ENCODE data around the gene STPG4. TPM values are rescaled to one million over a fixed set of nuclear protein-coding genes. Genes with fewer than 3 reads are reported as not detected.
A peak's percentile ranks its signal among the peaks of the same experiment; 100 is the strongest.

Gene STPG4
- total RNA-seq, 1 experiment from 2014 or later: not detected

DNA sequence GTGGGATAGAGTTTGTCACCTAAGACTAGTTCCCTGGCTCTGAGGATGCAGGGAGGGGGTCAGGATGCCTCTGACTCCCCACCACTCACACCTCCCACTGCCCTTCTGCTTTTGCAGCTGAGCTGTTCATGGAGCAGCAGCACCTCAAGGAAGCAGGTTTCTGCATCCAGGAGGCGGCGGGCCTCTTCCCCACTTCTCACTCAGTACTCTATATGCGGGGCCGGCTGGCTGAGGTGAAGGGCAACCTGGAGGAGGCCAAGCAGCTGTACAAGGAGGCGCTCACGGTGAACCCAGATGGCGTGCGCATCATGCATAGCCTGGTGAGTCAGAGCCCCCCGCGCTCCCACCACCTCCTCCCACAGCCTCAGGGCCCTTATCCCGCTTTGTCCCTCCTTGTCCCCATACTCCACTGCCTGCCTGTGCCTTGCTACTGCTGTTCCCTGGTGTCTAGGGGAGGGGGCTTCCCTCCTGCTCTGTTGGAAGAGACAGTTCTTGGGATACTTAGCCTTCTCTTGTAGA lies 94.4 kb downstream of the STPG4 start:
- TF ChIP-seq CTCF (IDR thresholded peaks at IDR 0.05; ENCODE audit: unreplicated experiment): no peak
- H3K4me1 Mint-ChIP-seq (ENCODE audit: insufficient read depth, unreplicated experiment): peaks cover 6% of the 10 kb centered on the region
- H3K36me3 Mint-ChIP-seq (ENCODE audit: insufficient read depth, unreplicated experiment): peaks cover 36% of the 10 kb centered on the region
- intact Hi-C loops (cut with micrococcal nuclease): no loop called here
- no peaks in the 10 kb centered on the region for H3K9me3 Mint-ChIP-seq (ENCODE audit: unreplicated experiment)
- H3K4me3 Mint-ChIP-seq (ENCODE audit: unreplicated experiment): no peak overlapping the region
- DNase-seq (ENCODE audit: unreplicated experiment): no peak
- H3K27ac Mint-ChIP-seq (ENCODE audit: low read depth, unreplicated experiment): no peak overlapping the region
- ChIA-PET POLR2A (no interaction called here), CTCF (no interaction called here)
- BruUV-seq (replicated peaks): no TSS peak
- no peaks in the 10 kb centered on the region for H3K27me3 Mint-ChIP-seq (ENCODE audit: insufficient read depth, unreplicated experiment)

- CTCF ChIA-PET: interaction anchor here (0.6 kb wide), 1 partner anchor 69 kb away, joined by 3 read pairs; no protein-coding TSS in a partner anchor
- Mint-ChIP-seq H3K36me3 (ENCODE audit: insufficient read depth, unreplicated experiment) (peaks cover 36% of the 10 kb centered on the region), H3K9me3 (ENCODE audit: unreplicated experiment) (no peaks in the 10 kb centered on the region), H3K27me3 (ENCODE audit: insufficient read depth, unreplicated experiment) (no peaks in the 10 kb centered on the region), H3K4me3 (ENCODE audit: unreplicated experiment) (no peak overlapping the region), H3K27ac (ENCODE audit: low read depth, unreplicated experiment) (no peak overlapping the region), H3K4me1 (ENCODE audit: insufficient read depth, unreplicated experiment) (peaks cover 2% of the 10 kb centered on the region)
- DNase-seq (ENCODE audit: unreplicated experiment): peak; percentile 44
- intact Hi-C loops (cut with micrococcal nuclease): no loop called here
- no TSS peak for BruUV-seq (replicated peaks)
- POLR2A ChIA-PET: interaction anchor here (0.7 kb wide), 1 partner anchor 9 kb away, joined by 3 read pairs; no protein-coding TSS in a partner anchor
- TF ChIP-seq CTCF (IDR thresholded peaks at IDR 0.05; ENCODE audit: unreplicated experiment): no peak
These were observed 96.8 kb downstream of the STPG4 start for GRCh38 chr2:47058003-47058931.

- CTCF ChIA-PET: no interaction called here
- POLR2A ChIA-PET: interaction anchor here (0.7 kb wide), 1 partner anchor 10 kb away, joined by 3 read pairs; no protein-coding TSS in a partner anchor
- no peak overlapping the region for H3K27ac Mint-ChIP-seq (ENCODE audit: low read depth, unreplicated experiment)
- H3K4me1 Mint-ChIP-seq (ENCODE audit: insufficient read depth, unreplicated experiment): no peaks in the 10 kb centered on the region
- no peaks in the 10 kb centered on the region for H3K27me3 Mint-ChIP-seq (ENCODE audit: insufficient read depth, unreplicated experiment)
- no TSS peak for BruUV-seq (replicated peaks)
- no peak for DNase-seq (ENCODE audit: unreplicated experiment)
- peaks cover 36% of the 10 kb centered on the region for H3K36me3 Mint-ChIP-seq (ENCODE audit: insufficient read depth, unreplicated experiment)
- no peak for TF ChIP-seq CTCF (IDR thresholded peaks at IDR 0.05; ENCODE audit: unreplicated experiment)
- no peak overlapping the region for H3K4me3 Mint-ChIP-seq (ENCODE audit: unreplicated experiment)
- H3K9me3 Mint-ChIP-seq (ENCODE audit: unreplicated experiment): no peaks in the 10 kb centered on the region
- intact Hi-C loops (cut with micrococcal nuclease): no loop called here
These were observed 97.5 kb downstream of the STPG4 start for GRCh38 chr2:47057687-47058002.

DNA sequence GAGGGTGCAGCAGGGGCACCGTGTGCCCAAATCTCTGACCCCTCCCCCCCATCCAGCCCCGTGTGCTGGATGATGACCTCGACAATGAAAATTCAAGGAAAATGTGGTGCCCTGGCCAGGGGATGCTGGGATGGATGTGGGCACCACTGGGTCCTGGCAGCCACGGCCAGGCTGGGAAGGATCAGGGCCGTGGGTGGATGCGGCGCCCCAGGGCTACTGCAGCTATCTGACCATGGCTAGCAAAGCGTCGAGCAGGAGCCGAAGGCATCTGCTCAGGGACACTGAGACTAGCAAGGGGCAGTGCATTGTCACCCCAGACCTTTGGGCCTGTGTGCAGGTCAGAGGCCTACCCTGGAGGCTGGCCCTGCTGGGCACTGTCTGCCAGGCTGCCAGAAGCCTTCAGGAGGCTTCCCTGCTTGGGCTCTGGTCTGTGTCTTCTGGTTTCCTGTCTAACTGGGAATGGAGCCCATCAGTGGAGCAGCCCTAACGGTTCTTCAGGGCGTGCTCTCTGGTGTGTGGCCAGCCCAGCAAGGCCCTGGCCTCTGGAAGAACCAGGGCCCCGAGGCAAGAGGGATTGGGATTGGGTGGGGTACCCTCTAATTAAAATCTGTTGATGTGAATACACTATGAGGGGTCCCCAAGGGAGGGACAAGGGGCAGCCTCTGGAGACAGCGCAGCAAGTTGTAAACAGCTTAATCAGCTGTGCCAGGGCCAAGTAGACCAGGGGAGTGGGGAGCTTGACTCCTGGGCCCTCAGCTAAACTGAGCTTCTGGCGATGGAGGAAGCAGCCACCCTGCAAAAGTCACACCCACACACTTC lies 98.0 kb downstream of the STPG4 start:
- H3K9me3 Mint-ChIP-seq (ENCODE audit: unreplicated experiment): no peaks in the 10 kb centered on the region
- no peak for TF ChIP-seq CTCF (IDR thresholded peaks at IDR 0.05; ENCODE audit: unreplicated experiment)
- H3K27me3 Mint-ChIP-seq (ENCODE audit: insufficient read depth, unreplicated experiment): no peaks in the 10 kb centered on the region
- ChIA-PET POLR2A (no interaction called here), CTCF (no interaction called here)
- H3K36me3 Mint-ChIP-seq (ENCODE audit: insufficient read depth, unreplicated experiment): peaks cover 35% of the 10 kb centered on the region
- intact Hi-C loops (cut with micrococcal nuclease): no loop called here
- no TSS peak for BruUV-seq (replicated peaks)
- DNase-seq (ENCODE audit: unreplicated experiment): no peak
- no peak overlapping the region for H3K4me3 Mint-ChIP-seq (ENCODE audit: unreplicated experiment)
- no peaks in the 10 kb centered on the region for H3K4me1 Mint-ChIP-seq (ENCODE audit: insufficient read depth, unreplicated experiment)
- H3K27ac Mint-ChIP-seq (ENCODE audit: low read depth, unreplicated experiment): peak overlapping the region; percentile 11

Measured in MCF 10A (cell line).